Memory B cell (primary cell): Measurements from ENCODE around the gene VPS50.
"Not testable (repeated sequence)": the region's sequence is repeated elsewhere in the genome, so short reads cannot be mapped to it uniquely, and the experiment has no call there.

ENCODE experiments used
- ATAC-seq: fragments of 150-1000 bp; cut with Tn5 transposase; 2 replicates; pipeline ENCODE4 v1.10.0; 2021; ENCODE audit warnings: low read depth, mild to moderate bottlenecking, moderate library complexity
- DNase-seq, 2 donors: peaks; one replicate each; pipeline ENCODE4 v3.0.0; 2022; ENCODE audit warnings: low spot score in 2 of 2
- H3K27ac Mint-ChIP-seq: one replicate; pipeline ENCODE4 v1.8.0; 2022; ENCODE audit warnings: mild to moderate bottlenecking, moderate library complexity, mixed read lengths
- H3K27me3 Mint-ChIP-seq: one replicate; pipeline ENCODE4 v1.8.0; 2022; ENCODE audit warnings: mixed read lengths
- H3K36me3 Mint-ChIP-seq: one replicate; pipeline ENCODE4 v1.8.0; 2022; ENCODE audit warnings: mild to moderate bottlenecking, mixed read lengths
- H3K4me1 Mint-ChIP-seq: one replicate; pipeline ENCODE4 v1.8.0; 2022; ENCODE audit warnings: mixed read lengths
- H3K4me3 Mint-ChIP-seq: one replicate; pipeline ENCODE4 v1.8.0; 2022; ENCODE audit warnings: mild to moderate bottlenecking, moderate library complexity, mixed read lengths
- H3K9me3 Mint-ChIP-seq: one replicate; pipeline ENCODE4 v1.8.0; 2022; ENCODE audit warnings: mixed read lengths

VPS50 gene

DNA sequence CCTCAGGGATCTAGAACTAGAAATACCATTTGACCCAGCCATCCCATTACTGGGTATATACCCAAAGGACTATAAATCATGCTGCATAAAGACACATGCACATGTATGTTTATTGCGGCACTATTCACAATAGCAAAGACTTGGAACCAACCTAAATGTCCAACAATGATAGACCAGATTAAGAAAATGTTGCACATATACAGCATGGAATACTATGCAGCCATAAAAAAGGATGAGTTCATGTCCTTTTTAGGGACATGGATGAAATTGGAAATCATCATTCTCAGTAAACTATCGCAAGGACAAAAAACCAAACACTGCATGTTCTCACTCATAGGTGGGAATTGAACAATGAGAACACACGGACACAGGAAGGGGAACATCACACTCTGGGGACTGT is 138.8 kb downstream of the VPS50 start:
- not testable (repeated sequence) for H3K9me3 Mint-ChIP-seq, H3K27me3 Mint-ChIP-seq, ATAC-seq, H3K27ac Mint-ChIP-seq, H3K36me3 Mint-ChIP-seq, H3K4me1 Mint-ChIP-seq, H3K4me3 Mint-ChIP-seq, DNase-seq

DNA sequence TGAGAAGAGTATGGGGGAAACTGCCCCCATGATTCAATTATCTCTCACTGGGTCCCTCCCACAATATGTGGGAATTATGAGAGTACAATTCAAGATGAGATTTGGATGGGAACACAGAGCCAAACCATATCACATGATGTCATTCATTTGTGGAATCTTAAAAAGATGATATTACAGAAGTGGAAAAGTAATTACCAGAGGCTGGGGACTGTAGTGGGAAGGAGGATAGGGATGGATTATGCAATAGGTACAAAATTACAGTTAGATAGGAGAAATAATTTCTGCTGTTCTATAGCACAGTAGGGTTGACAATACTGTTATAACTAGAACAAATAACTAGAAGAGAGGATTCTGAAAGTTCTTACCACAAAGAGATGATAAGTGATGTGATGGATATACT is 141.4 kb downstream of the VPS50 start:
- H3K9me3 Mint-ChIP-seq, result peaks cover 2% of the 10 kb centered on the region
- H3K4me1 Mint-ChIP-seq, result peaks cover 24% of the 10 kb centered on the region
- peaks cover 1% of the 10 kb centered on the region for H3K36me3 Mint-ChIP-seq
- ATAC-seq, result no peak
- H3K27ac Mint-ChIP-seq, result no peak overlapping the region
- H3K4me3 Mint-ChIP-seq, result no peak overlapping the region
- H3K27me3 Mint-ChIP-seq, result peaks cover 6% of the 10 kb centered on the region
- no peak for DNase-seq

DNA sequence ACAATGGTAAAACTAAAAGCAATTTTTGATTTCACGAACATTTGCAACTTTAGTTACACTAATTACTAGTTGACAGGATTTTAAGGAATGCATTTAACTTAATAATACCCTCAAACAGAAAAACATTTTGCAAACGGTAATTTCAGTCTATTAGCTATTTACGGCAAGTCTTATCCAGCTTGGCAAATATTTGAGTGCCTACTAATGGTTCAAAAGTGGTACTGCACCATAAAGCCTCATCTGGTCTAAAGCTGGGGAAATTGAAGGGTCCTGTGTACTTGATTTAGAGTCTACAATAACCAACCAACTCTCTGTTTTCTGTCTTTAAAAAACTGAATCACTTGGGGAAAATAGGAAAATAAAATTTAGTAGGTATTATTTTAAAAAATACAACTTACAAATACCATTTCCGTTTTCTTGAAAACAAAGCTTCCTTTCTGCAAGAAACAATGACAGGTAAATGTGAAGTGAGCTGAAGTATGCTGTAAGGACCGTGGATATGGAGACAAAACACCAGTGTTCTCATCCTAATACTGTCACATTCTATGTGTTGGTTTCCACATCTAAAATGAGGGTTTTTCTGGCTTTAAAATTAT is 142.3 kb downstream of the VPS50 start:
- Mint-ChIP-seq H3K27ac (no peak overlapping the region), H3K9me3 (no peaks in the 10 kb centered on the region), H3K27me3 (peaks cover 4% of the 10 kb centered on the region), H3K36me3 (no peaks in the 10 kb centered on the region), H3K4me3 (no peak overlapping the region), H3K4me1 (peaks cover 31% of the 10 kb centered on the region)
- ATAC-seq (peak; percentile 65), DNase-seq (no peak)

DNA sequence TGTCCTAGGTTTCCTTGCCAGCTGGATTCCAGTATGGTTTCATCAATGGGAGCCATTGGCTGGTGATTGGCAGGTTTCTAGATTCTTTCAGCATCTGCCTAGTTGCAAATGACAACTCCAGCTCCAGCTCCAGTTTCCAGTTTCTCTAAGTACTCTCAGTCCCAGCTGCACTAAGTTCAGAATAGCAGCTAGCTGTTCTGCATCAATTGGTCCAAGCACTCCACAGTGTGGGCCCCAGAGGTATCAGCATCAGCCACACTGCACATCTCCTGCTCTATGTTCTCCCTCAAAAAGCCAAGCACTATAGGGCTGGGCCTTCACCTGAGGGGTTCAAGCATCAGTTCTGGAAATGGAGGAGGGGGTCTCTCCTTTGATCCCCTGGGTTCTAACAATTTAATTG is 143.4 kb downstream of the VPS50 start:
- Mint-ChIP-seq H3K36me3 (no peaks in the 10 kb centered on the region), H3K4me1 (peaks cover 31% of the 10 kb centered on the region), H3K4me3 (no peak overlapping the region), H3K27me3 (peaks cover 4% of the 10 kb centered on the region), H3K9me3 (no peaks in the 10 kb centered on the region), H3K27ac (peak overlapping the region; percentile 24)
- DNase-seq (no peak), ATAC-seq (peak; percentile 77)

DNA sequence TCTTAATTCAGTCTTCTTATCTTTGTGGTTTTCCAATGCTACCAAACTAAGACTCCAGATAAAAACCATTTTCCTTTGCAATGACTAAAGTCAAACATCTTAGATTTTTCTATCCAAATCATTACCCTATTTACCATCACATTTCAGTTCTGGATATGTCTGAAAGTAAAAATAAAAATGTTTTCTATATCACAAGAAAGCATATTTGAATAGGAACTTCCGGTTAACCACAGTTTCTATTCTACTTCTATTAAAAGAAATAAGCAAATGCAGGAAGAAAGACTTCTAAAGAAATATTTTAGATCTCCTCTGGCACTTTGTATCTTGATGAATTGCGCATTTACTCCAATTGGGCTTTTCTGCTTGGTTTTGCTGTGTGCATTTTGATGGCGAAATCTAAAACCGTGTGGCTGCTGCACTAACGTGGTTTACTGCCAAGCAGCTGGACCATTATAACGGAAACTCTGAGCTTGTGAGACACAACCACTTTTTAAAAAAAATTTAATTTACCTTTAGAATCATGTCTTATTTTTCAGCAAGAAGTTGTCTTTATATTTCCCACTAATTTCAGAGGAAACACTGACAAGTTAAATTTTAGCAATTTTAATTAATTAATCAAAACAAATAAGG is 146.1 kb downstream of the VPS50 start:
- peak; percentile 39 for ATAC-seq

DNA sequence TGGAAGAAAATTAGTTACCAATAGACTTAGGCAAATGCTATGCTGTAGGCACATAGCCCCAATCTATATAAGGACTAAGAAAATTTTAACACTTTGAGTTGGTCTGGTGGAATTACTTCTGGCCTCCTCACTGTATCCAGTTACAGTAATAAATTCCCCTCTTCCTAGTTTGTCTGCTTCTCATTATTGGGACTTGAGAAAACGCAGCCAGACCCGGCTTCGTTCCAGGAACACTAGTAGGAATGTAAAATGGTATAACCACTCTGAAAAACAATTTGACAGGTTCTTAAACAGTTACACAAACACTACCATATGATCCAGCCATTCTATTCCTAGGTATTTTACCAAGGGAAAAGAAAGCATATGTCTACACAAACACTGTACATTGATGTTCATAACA is 150.2 kb downstream of the VPS50 start:
- Mint-ChIP-seq H3K36me3 (no peaks in the 10 kb centered on the region), H3K4me3 (no peak overlapping the region), H3K4me1 (peaks cover 15% of the 10 kb centered on the region), H3K9me3 (no peaks in the 10 kb centered on the region), H3K27ac (no peak overlapping the region), H3K27me3 (no peaks in the 10 kb centered on the region)
- no peak for DNase-seq
- no peak for ATAC-seq

More for the DNA sequence above, 146.1 kb downstream of the VPS50 start:
- H3K4me1 Mint-ChIP-seq, result peaks cover 31% of the 10 kb centered on the region
- peaks cover 2% of the 10 kb centered on the region for H3K27me3 Mint-ChIP-seq
- H3K27ac Mint-ChIP-seq, result no peak overlapping the region
- no peak for DNase-seq
- no peaks in the 10 kb centered on the region for H3K36me3 Mint-ChIP-seq
- no peaks in the 10 kb centered on the region for H3K9me3 Mint-ChIP-seq
- H3K4me3 Mint-ChIP-seq, result peak overlapping the region; percentile 78

DNA sequence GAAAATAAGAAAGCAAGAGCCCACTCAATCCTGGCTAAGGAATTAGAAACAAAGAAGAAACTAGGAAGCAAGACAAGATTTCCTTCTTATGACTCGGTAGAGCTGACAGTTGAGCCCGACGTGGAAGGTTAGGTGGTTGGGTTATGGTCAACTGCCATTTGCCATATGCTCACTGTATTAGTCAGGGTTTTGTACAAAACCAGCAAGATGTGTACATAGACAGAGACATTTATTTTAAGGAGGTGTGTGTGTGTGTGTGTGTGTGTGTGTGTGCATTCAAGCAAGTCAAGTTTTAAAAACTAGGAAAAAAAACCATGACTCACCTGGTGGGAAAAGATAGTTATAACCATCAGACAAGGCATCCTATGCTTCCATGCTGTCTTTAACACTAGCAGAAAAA is 158.5 kb downstream of the VPS50 start:
- ATAC-seq (no peak), DNase-seq (no peak)
- H3K4me3 Mint-ChIP-seq, result no peak overlapping the region
- no peak overlapping the region for H3K27ac Mint-ChIP-seq
- peaks cover 5% of the 10 kb centered on the region for H3K4me1 Mint-ChIP-seq
- H3K9me3 Mint-ChIP-seq, result no peaks in the 10 kb centered on the region
- H3K27me3 Mint-ChIP-seq, result peaks cover 3% of the 10 kb centered on the region
- H3K36me3 Mint-ChIP-seq, result no peaks in the 10 kb centered on the region

DNA sequence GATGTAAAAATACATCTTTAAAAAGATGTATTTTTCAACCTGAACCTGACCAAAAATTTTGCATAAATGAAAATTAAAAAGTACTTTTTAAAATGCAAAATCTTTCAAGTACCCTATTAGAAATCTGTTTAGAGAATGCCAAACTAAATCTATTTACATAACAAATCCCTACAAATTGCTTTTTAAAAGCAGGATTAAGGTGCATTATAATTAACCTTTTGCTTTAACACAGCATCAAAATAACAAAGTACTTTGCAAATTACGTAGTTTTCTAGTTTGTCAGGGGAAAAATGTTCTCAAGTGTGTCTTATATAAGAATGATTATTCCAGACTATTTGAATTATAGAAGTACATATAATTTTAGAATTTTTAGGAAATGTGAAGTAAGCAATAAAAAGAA is 160.8 kb downstream of the VPS50 start:
- Mint-ChIP-seq H3K27ac (no peak overlapping the region), H3K4me3 (no peak overlapping the region), H3K9me3 (no peaks in the 10 kb centered on the region), H3K36me3 (no peaks in the 10 kb centered on the region), H3K4me1 (peaks cover 5% of the 10 kb centered on the region), H3K27me3 (peaks cover 1% of the 10 kb centered on the region)
- no peak for DNase-seq
- no peak for ATAC-seq

DNA sequence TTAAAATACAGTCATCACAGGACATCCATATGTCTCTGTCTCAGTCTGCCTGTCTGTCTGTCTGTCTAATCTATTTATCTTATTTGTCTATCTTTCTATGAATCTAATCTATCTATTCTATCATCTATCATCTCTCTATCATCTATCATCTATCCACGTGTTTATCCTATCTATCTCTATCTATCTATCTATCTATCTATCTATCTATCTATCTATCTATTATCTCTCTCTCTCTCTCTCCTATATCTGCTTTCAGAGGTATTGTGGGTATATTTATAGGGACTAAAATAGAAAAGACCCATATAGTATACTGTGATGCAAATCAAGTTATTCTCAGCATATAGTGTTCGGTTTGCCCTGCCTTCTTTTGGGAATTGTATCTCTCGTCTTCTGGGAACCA is 167.5 kb downstream of the VPS50 start:
- H3K27me3 Mint-ChIP-seq, result peaks cover 1% of the 10 kb centered on the region
- no peak for ATAC-seq
- no peak overlapping the region for H3K27ac Mint-ChIP-seq
- DNase-seq, result no peak
- H3K4me1 Mint-ChIP-seq, result no peaks in the 10 kb centered on the region
- H3K9me3 Mint-ChIP-seq, result no peaks in the 10 kb centered on the region
- H3K4me3 Mint-ChIP-seq, result no peak overlapping the region
- no peaks in the 10 kb centered on the region for H3K36me3 Mint-ChIP-seq

DNA sequence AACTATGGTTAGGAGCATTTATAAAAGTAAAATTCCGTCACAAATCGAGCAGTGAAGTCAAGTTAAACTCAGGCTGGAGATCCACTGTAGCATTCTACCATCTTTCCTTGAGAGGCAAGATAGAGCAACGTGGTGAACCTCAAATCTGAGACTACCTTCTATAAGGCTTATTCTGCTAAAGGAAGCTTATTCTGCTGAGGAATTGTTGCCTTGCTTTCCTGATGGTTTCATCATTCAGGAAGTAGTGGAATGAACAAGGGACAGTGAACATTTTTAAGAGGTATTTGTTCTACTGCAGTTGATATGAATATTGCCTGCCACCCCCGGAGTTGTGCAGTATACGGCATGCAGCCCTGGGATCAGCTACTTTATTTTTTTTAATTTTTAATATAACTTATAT is 170.8 kb downstream of the VPS50 start:
- Mint-ChIP-seq H3K9me3 (peaks cover 7% of the 10 kb centered on the region), H3K36me3 (peaks cover 1% of the 10 kb centered on the region), H3K27me3 (no peaks in the 10 kb centered on the region), H3K27ac (no peak overlapping the region), H3K4me3 (no peak overlapping the region), H3K4me1 (no peaks in the 10 kb centered on the region)
- ATAC-seq (no peak), DNase-seq (no peak)

DNA sequence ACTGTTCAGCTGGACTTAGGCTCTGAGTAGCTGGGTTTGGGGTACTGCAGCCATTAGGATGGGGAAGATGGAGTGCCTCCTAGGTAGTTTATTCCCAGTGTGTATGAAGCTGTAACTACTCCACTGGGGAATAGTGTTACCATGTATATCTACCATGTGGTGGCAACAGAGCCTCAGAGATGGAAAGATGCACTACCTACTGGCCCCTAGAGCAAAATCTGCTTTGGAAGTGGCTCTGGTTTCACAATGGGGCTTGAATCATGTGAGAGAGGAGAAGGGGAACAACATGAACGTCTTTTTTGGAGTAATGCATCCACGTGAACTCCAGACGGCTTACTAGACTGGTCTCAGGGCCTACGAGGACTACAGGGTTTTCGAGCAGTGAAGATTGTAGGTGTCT is 175.1 kb downstream of the VPS50 start:
- H3K4me3 Mint-ChIP-seq, result no peak overlapping the region
- H3K27me3 Mint-ChIP-seq, result peaks cover 3% of the 10 kb centered on the region
- DNase-seq (no peak), ATAC-seq (no peak)
- H3K36me3 Mint-ChIP-seq, result peaks cover 1% of the 10 kb centered on the region
- H3K4me1 Mint-ChIP-seq, result peaks cover 5% of the 10 kb centered on the region
- H3K27ac Mint-ChIP-seq, result no peak overlapping the region
- H3K9me3 Mint-ChIP-seq, result peaks cover 7% of the 10 kb centered on the region

DNA sequence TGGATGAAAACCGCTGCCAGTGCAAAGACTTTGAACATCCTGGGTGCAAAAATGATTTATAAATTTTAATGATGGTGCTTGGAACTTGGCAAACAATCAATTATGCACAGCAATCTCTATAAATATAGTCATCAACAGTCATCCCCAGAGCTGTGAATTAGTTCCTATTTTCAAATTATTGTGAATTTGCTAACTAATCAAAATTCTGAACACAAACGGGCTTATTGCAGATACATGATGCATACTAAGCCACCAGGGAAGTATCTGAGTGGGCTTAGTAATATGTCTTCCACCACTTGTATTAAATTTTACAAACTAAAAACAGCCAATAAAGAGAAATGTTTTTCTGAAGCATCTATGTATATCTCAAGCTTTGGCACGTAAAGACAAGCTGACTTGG is 177.2 kb downstream of the VPS50 start:
- Mint-ChIP-seq H3K4me1 (peaks cover 5% of the 10 kb centered on the region), H3K27ac (no peak overlapping the region), H3K36me3 (peaks cover 1% of the 10 kb centered on the region), H3K27me3 (peaks cover 3% of the 10 kb centered on the region), H3K4me3 (no peak overlapping the region), H3K9me3 (peaks cover 9% of the 10 kb centered on the region)
- no peak for ATAC-seq
- DNase-seq, result no peak
